Neural cell (in vitro differentiated cells): ENCODE data around the gene BRMS1. TPM values are rescaled to one million over a fixed set of nuclear protein-coding genes. Genes with fewer than 3 reads are reported as not detected.
"Not testable (repeated sequence)": the region's sequence is repeated elsewhere in the genome, so short reads cannot be mapped to it uniquely, and the experiment has no call there.

Source experiments
- H2AFZ ChIP-seq: fragments of 200-600, 300-800 bp; sonication (generic), shearing (Covaris generic); 2 replicates; pipeline ENCODE4 v1.6.0; 2014; ENCODE audit warnings: low read depth, mild to moderate bottlenecking, antibody characterized with exemption, low read length, moderate library complexity
- H3F3A ChIP-seq: fragments of 200-600 bp; shearing (Covaris generic); 2 replicates; pipeline ENCODE4 v1.6.1; 2016; ENCODE audit warnings: mild to moderate bottlenecking, moderate library complexity, mixed read lengths, antibody characterized with exemption, low read length; ENCODE audit not compliant: insufficient read depth, poor library complexity, severe bottlenecking
- H3K27ac ChIP-seq: fragments of 200-600, 300-800 bp; sonication (generic), shearing (Covaris generic); 2 replicates; pipeline ENCODE4 v1.5.1; 2014; ENCODE audit warnings: mild to moderate bottlenecking, low read length, moderate library complexity
- H3K27me3 ChIP-seq: fragments of 300-800, 200-600 bp; sonication (generic), shearing (Covaris generic); 2 replicates; pipeline ENCODE4 v1.6.0; 2014; ENCODE audit warnings: mild to moderate bottlenecking, low read depth, low read length, moderate library complexity; ENCODE audit not compliant: insufficient read depth
- H3K36me3 ChIP-seq: fragments of 300-800, 200-600 bp; sonication (generic), shearing (Covaris generic); 2 replicates; pipeline ENCODE4 v1.5.1; 2014; ENCODE audit warnings: mild to moderate bottlenecking, antibody characterized with exemption, low read length, moderate library complexity; ENCODE audit not compliant: insufficient read depth
- H3K4me2 ChIP-seq: fragments of 300-800, 200-600 bp; sonication (generic), shearing (Covaris generic); 2 replicates; pipeline ENCODE4 v1.6.0; 2014; ENCODE audit warnings: mild to moderate bottlenecking, low read length
- H3K4me3 ChIP-seq: fragments of 300-800, 200-600 bp; sonication (generic), shearing (Covaris generic); 2 replicates; pipeline ENCODE4 v1.5.1; 2014; ENCODE audit warnings: mild to moderate bottlenecking, low read length, moderate library complexity
- H3K79me2 ChIP-seq: fragments of 200-600 bp; shearing (Covaris generic); replicated peaks from 2 replicates; pipeline ENCODE4 v1.6.0; 2014; ENCODE audit warnings: mild to moderate bottlenecking, low read length, moderate library complexity; ENCODE audit not compliant: insufficient read depth
- H3K9ac ChIP-seq: fragments of 300-800, 200-600 bp; sonication (generic), shearing (Covaris generic); 2 replicates; pipeline ENCODE4 v1.6.1; 2016; ENCODE audit warnings: mild to moderate bottlenecking, low read length, mixed read lengths
- H3K9me2 ChIP-seq: fragments of 200-600 bp; shearing (Covaris generic); 2 replicates; pipeline ENCODE4 v1.6.1; 2016; ENCODE audit warnings: mild to moderate bottlenecking, low read length, mixed read lengths; ENCODE audit not compliant: insufficient read depth
- H3K9me3 ChIP-seq: fragments of 200-600, 300-800 bp; sonication (generic), shearing (Covaris generic); 2 replicates; pipeline ENCODE4 v1.6.1; 2016; ENCODE audit warnings: mild to moderate bottlenecking, mixed run types, low read length, moderate library complexity, mixed read lengths
- H4K20me1 ChIP-seq: fragments of 200-600 bp; shearing (Covaris generic); 2 replicates; pipeline ENCODE4 v1.6.1; 2016; ENCODE audit warnings: mild to moderate bottlenecking, mixed run types; ENCODE audit not compliant: insufficient read depth
- EP300 ChIP-seq: fragments of 450-650 bp; conservative IDR thresholded peaks from 2 replicates; pipeline ENCODE4 v1.6.1; 2014; ENCODE audit warnings: antibody characterized with exemption, mild to moderate bottlenecking, moderate library complexity; ENCODE audit not compliant: poor library complexity, severe bottlenecking
- EZH2 ChIP-seq: fragments of 200-600, 300-800 bp; shearing (Covaris generic), sonication (generic); IDR thresholded peaks from 2 replicates; pipeline ENCODE4 v1.6.1; 2014; ENCODE audit warnings: antibody characterized with exemption, low read length, borderline replicate concordance, mild to moderate bottlenecking; ENCODE audit not compliant: insufficient read depth, poor library complexity, severe bottlenecking
- MXI1 ChIP-seq: fragments of 450-650 bp; conservative IDR thresholded peaks from 2 replicates; pipeline ENCODE4 v1.6.1; 2014; ENCODE audit warnings: antibody characterized with exemption, mild to moderate bottlenecking; ENCODE audit not compliant: poor library complexity, severe bottlenecking
- POLR2AphosphoS5 ChIP-seq: IDR thresholded peaks from 2 replicates; pipeline ENCODE4 v1.6.1; 2012
- RAD21 ChIP-seq: fragments of 450-650 bp; conservative IDR thresholded peaks from 2 replicates; pipeline ENCODE4 v1.6.1; 2014; ENCODE audit warnings: antibody characterized with exemption, mild to moderate bottlenecking, moderate library complexity
- SMC3 ChIP-seq: fragments of 450-650 bp; conservative IDR thresholded peaks from 2 replicates; pipeline ENCODE4 v1.6.1; 2014; ENCODE audit warnings: antibody characterized with exemption, mild to moderate bottlenecking, moderate library complexity; ENCODE audit not compliant: poor library complexity
- TAF1 ChIP-seq: IDR thresholded peaks from 2 replicates; pipeline ENCODE4 v1.6.1; 2012; ENCODE audit warnings: low read depth
- polyA plus RNA-seq: library from polyadenylated mRNA; depleted of rRNA; stranded (reverse); fragments of >200 nt; gene quantifications from 2 replicates; pipeline ENCODE4 v1.2.3, GENCODE V29; 2014
- TF ChIP-seq, protein P1 (sequence below): fragments of 450-650 bp; IDR thresholded peaks from 2 replicates; pipeline ENCODE4 v1.5.1; 2014; ENCODE audit warnings: antibody characterized with exemption, mild to moderate bottlenecking, moderate library complexity; ENCODE audit not compliant: poor library complexity, severe bottlenecking
- TF ChIP-seq, protein P2 (sequence below): IDR thresholded peaks from 2 replicates; pipeline ENCODE4 v1.6.1; 2012; ENCODE audit warnings: borderline replicate concordance

The BRMS1 gene
- polyA plus RNA-seq, 1 donor from 2014 or later = 78.3 TPM

DNA sequence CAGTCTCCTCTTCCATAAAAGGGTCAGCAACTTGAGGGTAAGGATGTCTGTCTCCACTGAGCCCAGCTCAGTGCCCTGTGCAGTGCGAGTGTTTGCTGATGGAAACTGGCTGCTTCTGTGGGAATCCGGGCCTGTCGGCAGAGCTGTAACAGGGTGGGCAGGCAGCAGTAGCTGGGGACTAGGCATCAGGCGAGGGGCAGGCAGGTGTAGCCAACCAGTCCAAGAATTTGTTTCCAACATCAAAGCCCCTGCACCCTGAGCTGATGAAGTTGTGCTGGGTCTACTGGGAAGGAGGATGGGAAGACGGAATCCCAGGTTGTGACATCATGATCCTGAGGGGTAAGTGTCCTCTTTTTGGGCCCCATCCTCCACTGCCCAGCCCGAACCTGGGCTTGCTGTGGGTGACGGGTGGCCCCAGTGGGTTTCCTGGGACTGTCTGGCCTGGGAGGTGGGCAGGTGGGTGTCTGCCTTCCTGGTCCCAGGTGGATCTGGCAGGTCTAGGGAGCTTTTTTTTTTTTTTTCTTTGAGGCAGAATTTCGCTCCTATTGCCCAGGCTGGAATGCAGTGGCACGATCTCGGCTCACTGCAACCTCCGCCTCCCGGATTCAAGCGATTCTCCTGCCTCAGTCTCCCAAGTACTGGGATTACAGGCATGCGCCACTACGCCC, 15.6 kb upstream of the BRMS1 start:
- Histone ChIP-seq H3K79me2 (no peaks in the 10 kb centered on the region), H2AFZ (no peak overlapping the region), H3K4me3 (no peak overlapping the region), H3K27me3 (no peaks in the 10 kb centered on the region), H3F3A (no peaks in the 10 kb centered on the region), H3K9ac (no peak overlapping the region), H3K9me2 (no peaks in the 10 kb centered on the region), H3K4me2 (no peak overlapping the region), H3K9me3 (no peaks in the 10 kb centered on the region), H3K27ac (no peak overlapping the region), H3K36me3 (no peaks in the 10 kb centered on the region), H4K20me1 (no peaks in the 10 kb centered on the region)
- TF ChIP-seq MXI1 (no peak), RAD21 (no peak), SMC3 (no peak), EZH2 (no peak), POLR2AphosphoS5 (no peak), EP300 (no peak), TAF1 (no peak)
- TF ChIP-seq, protein P1, sequence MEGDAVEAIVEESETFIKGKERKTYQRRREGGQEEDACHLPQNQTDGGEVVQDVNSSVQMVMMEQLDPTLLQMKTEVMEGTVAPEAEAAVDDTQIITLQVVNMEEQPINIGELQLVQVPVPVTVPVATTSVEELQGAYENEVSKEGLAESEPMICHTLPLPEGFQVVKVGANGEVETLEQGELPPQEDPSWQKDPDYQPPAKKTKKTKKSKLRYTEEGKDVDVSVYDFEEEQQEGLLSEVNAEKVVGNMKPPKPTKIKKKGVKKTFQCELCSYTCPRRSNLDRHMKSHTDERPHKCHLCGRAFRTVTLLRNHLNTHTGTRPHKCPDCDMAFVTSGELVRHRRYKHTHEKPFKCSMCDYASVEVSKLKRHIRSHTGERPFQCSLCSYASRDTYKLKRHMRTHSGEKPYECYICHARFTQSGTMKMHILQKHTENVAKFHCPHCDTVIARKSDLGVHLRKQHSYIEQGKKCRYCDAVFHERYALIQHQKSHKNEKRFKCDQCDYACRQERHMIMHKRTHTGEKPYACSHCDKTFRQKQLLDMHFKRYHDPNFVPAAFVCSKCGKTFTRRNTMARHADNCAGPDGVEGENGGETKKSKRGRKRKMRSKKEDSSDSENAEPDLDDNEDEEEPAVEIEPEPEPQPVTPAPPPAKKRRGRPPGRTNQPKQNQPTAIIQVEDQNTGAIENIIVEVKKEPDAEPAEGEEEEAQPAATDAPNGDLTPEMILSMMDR = no peak
- TF ChIP-seq, protein P2, sequence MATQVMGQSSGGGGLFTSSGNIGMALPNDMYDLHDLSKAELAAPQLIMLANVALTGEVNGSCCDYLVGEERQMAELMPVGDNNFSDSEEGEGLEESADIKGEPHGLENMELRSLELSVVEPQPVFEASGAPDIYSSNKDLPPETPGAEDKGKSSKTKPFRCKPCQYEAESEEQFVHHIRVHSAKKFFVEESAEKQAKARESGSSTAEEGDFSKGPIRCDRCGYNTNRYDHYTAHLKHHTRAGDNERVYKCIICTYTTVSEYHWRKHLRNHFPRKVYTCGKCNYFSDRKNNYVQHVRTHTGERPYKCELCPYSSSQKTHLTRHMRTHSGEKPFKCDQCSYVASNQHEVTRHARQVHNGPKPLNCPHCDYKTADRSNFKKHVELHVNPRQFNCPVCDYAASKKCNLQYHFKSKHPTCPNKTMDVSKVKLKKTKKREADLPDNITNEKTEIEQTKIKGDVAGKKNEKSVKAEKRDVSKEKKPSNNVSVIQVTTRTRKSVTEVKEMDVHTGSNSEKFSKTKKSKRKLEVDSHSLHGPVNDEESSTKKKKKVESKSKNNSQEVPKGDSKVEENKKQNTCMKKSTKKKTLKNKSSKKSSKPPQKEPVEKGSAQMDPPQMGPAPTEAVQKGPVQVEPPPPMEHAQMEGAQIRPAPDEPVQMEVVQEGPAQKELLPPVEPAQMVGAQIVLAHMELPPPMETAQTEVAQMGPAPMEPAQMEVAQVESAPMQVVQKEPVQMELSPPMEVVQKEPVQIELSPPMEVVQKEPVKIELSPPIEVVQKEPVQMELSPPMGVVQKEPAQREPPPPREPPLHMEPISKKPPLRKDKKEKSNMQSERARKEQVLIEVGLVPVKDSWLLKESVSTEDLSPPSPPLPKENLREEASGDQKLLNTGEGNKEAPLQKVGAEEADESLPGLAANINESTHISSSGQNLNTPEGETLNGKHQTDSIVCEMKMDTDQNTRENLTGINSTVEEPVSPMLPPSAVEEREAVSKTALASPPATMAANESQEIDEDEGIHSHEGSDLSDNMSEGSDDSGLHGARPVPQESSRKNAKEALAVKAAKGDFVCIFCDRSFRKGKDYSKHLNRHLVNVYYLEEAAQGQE = no peak

DNA sequence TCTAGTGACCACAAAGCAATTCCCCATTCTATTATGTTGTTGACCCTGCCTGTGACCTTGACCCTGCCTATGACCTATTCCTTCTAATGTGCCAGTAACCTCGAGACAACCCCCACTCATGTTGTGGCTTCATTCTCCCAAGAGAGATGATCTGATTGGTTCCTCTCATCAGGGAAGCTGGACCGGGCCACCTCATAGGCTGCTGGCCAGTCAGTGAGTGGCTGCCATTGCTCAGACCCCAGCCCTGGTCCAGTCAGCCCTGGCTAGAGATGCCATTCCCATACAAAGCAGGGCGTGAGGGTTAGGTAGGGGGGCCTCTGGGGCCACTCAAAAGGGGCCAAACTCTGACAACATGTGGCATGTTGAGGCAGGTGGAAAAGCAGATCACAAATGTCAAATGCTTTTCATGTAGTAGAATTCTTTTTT, 14.8 kb upstream of the BRMS1 start:
- Histone ChIP-seq H3K4me2 (no peak overlapping the region), H3K27ac (no peak overlapping the region), H3K9me3 (no peaks in the 10 kb centered on the region), H3F3A (no peaks in the 10 kb centered on the region), H3K27me3 (no peaks in the 10 kb centered on the region), H3K79me2 (no peaks in the 10 kb centered on the region), H3K9ac (no peak overlapping the region), H4K20me1 (no peaks in the 10 kb centered on the region), H2AFZ (no peak overlapping the region), H3K9me2 (no peaks in the 10 kb centered on the region), H3K36me3 (no peaks in the 10 kb centered on the region), H3K4me3 (no peak overlapping the region)
- TF ChIP-seq, protein P1 = no peak
- TF ChIP-seq TAF1 (no peak), POLR2AphosphoS5 (no peak), EZH2 (no peak), SMC3 (no peak), MXI1 (no peak), EP300 (no peak), RAD21 (no peak)
- TF ChIP-seq, protein P2 = no peak

DNA sequence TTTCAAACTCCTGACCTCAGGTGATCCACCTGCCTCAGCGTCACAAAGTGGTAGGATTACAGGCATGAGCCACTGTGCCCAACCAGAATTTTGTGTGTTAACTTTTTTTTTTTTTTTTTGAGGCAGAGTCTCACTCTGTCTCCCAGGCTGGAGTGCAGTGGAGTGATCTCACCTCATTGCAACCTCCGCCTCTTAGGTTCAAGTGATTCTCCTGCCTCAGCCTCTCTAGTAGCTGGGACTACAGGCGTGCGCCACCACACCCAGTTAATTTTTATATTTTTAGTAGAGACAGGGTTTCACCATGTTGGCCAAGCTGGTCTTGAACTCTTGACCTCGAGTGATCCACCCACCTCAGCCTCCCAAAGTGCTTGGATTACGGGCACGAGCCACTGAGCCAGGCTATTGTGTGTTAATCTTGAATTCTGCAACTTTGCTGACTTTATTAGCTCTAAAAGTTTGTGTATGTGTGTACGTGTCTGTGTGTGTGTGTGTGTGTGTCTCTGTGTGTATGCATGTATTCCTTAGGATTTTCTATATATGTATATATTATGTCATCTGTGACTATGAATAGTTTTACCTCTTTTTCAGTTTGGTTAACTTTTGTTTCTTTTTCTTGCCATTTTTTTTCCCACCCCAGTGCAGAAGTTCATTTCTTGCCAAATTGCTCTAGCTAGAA, 5.8 kb upstream of the BRMS1 start:
- H3K79me2 ChIP-seq = peaks cover 10% of the 10 kb centered on the region
- H3K9me3 ChIP-seq, H3K9me2 ChIP-seq, H4K20me1 ChIP-seq, H3K4me3 ChIP-seq, H3K36me3 ChIP-seq, H3K9ac ChIP-seq, H3K27ac ChIP-seq, H3F3A ChIP-seq, H3K27me3 ChIP-seq, H2AFZ ChIP-seq, H3K4me2 ChIP-seq: not testable (repeated sequence)
